ENCODE data around the gene EGFR. TPM values are rescaled to one million over a fixed set of nuclear protein-coding genes. Genes with fewer than 3 reads are reported as not detected.

Gene EGFR
- total RNA-seq, 1 donor from 2014 or later: 45.7 TPM

DNA sequence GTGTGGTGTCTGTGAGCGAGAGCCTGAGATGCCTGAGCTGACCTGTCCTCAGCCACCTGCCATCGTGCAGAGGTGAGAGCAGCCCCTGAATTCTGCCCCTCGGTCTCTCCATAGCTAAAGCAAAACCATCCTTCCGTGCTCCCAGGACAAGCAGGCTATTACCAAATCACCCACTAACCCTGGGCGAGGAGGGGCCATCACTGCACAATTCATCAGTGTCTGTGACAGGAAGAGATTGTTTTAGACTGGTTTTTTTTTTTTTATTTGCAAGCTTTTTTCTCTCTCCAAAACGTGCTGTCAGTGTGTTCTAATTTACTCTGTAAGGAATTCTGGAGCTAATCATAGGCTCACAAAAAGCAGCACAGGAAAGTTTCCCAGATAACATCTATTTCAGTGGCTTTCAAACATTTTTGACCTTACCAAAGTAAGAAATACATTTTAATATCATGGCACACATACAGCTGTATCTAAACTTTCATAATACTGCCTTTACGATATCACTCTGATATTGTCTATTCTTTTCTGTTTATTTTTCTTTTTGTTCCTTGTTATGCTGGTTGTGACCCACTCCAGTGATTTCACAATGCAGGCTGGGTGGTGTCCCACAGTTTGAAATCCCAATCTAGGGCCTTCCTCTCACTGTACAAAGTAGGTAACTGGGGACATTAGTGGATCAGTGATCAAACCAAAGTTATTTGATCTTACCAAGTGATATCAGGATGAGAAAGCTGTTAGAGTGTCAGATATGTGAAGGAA lies 62.8 kb downstream of the EGFR start:
- DNase-seq: no peak

GRCh38 chr7:55082228-55082603 lies 63.4 kb downstream of the EGFR start:
- no peak for DNase-seq

- DNase-seq: no peak
Observed at GRCh38 chr7:55083206-55083605, 64.4 kb downstream of the EGFR start.

- DNase-seq: no peak
Observed at GRCh38 chr7:55084307-55084706, 65.5 kb downstream of the EGFR start.

DNA sequence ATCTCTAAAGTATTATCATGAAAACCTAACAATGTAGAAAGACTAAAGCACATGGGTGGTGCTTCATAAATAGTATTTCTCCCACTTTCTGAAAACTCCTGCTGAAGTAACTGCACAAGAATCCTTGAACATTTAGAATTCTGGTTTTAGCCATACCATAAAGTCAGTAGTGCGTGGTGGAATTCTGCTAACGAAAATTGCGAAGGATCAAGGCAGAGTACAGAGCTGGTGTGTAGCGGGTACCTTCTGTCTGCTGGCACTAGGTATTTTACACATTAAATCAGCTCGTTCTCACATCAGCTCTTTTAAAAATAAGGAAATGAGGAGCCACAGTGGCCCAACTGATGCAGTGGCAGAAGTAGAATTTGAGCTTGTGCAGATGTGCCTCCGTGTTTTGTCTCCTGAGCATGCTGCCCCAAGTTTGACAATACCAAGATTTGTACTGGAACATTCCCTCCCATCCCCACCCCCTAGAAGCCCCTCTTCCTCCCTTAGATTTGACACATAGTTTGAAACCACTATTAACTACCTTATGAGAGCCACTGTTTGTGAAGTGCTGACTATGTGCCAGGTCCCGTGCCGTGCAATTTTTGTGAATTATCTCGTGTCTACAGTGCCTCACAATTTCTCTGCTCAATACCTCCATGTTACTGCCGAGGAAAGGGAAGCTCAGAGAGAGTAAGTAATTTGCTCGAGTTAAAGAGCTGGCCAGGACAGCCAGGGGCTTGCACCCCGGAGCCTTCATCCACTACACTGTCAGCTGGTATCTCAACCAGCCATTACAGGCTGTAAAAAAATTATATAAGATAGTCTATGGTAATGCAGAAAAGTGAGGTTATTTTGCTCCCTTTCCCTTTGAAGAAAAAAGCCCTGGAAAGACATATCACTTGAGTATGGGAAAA lies 66.9 kb downstream of the EGFR start:
- no peak for DNase-seq

DNA sequence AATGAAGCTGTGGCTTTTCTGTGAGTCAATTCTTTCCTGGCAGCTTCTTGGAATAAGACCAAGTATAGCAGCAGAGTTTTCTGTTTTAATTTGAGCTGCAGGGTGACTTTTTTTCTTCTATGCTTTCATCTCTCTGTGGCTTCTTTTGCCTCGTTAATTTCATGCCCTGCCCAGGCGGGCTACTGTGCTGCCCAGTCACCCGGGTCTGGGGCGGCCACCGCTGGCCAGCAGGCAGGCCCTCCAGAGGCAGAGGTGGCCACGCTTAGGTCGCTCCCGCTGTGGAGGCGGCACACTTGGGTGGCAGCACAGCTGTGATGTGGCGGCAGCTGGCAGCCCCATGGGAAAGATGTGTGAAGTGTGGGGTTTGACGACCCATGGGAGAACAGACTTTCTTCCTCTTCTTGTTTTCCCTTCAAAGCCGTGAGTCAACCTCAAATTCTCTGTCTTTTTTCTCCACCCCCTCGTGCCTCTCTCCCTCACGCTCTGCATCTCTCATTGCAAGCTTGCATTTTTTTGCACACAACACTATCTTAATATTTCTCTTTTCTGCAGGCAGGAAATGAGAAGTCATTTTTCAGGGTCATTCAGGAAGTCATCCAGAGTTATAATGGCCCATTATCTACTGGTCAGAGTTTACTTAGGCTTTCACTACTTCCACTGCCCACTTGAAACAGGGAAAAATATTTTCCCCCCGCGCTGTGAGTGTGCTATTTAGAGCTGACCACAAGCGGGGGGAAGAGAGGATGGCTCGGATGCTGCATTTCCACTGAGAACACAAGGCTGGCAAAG lies 67.8 kb downstream of the EGFR start:
- DNase-seq: peak; percentile 42

DNA sequence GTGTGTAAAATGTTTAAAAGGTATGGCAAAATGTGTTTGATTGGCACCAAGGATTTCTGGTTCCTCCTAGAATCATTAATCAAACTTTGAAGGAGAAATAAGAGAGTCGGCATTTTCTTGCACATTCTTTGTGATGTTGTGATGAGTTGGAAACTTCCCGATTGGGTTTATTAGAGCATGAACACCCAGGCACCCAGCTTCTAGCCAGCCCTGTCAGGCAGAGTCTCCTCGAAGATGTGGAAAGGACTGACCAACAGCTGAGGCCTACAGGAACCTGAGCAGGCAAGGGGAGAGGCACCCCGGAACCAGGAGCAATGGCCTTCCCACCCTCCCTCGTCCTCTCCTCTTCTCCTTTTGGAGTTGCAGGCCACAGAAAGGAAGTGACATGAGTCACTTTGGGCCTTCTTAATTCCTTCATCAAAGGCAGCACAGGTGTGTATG lies 68.7 kb downstream of the EGFR start:
- no peak for DNase-seq

- DNase-seq: no peak
Observed at GRCh38 chr7:55088107-55088506, 69.3 kb downstream of the EGFR start.

DNA sequence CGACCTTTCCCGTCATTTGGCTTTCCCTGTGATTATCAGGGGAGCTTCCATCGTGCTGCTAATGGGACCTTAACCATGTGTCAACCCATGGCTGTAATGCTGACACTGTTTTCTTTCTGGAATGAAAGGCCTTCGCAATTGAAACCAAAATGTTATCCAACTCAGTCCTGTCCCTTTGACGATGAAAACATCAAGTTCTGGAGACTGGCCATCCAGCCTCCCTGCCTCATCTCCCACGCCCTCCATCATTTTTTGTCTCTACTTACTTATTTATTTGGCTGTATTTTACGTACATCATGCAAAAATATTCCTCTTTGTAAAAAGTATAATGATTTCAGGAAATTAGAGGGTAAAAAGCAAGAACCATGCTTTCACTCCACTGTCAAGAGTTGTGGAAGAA lies 69.8 kb downstream of the EGFR start:
- DNase-seq: no peak

- no peak for DNase-seq
Observed at GRCh38 chr7:55092186-55092974, 73.6 kb downstream of the EGFR start.

GRCh38 chr7:55092975-55093373 lies 74.2 kb downstream of the EGFR start:
- DNase-seq: no peak

DNA sequence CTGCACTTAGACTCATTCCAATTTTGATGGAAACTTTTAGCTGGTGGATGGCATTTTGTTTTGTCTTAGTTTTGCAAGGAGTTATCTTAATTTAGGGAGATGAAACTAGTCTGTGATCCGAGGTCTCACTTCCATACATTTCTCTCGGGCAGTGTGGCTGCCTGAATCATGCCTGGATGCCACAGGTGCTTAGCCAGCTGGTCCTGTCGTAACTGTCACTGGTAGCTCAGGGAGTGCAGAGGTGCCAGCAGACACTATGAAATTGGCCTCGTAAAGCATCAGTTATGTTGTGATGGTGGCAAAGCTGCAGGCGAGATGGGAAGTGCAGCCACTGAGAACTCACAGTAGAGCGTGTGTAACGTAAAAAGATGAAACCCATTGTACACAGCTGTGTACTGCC lies 74.9 kb downstream of the EGFR start:
- DNase-seq: no peak

- peak; percentile 51 for DNase-seq
Observed at GRCh38 chr7:55094092-55094690, 75.4 kb downstream of the EGFR start.

GRCh38 chr7:55095672-55096071 lies 76.9 kb downstream of the EGFR start:
- DNase-seq: no peak

GRCh38 chr7:55096323-55096722 lies 77.5 kb downstream of the EGFR start:
- DNase-seq: no peak

DNA sequence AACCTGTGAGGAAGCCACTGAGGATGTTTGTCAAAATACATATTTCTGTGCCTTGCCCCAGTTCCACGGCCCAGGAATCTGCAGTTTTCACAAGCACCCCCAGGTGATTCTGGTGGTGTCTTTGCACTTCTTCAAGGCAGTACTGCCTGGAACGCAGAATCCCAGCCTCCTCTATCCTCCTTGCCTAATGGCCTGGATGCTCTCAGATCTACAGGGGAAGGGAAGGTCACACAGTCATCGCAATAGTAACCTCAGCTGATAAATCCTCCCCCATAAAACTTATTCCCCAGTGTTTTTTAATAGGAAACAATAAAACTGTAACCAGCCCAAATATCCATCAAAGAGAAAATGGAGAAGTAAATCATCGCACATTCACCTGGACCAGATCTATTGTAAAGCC lies 78.3 kb downstream of the EGFR start:
- no peak for DNase-seq

GRCh38 chr7:55099066-55099820 lies 80.4 kb downstream of the EGFR start:
- DNase-seq: peak; percentile 89

DNA sequence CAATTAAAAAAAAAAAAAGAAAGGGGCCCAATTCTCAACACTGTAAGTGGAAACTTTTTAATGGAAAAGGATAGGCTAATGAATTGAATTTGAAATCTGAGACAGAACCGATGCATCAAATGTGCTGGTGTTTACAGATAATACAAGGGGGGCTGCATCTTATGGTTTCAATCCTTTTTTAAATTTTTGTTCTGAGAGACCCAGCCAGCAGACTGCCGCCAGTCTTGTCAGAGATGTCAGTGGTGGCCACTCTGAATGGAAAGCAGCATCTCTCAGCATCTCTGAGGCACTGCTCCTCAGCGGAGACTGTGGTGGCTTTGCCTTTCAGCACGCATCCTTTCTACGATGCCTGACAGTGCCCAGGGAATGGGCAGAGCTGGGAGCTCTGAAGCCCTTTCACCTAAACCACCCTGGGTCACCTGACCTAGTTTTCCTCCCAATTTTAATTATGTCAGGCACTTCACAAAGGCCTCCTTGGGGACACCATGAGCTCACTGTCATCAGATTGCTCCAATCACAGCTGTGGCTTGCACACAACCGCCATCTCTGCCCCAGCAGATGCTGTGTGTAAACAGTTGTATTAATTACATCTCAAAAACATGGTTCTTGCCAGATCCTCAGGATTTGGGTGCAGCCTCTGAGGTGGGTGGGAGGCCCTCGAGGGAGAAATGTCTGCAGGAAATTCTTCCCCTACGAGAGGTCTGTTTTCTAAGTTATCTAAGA lies 81.2 kb downstream of the EGFR start:
- peak; percentile 75 for DNase-seq

- peak; percentile 61 for DNase-seq
Observed at GRCh38 chr7:55100544-55101327, 81.9 kb downstream of the EGFR start.
